NCI-H1092 (cell line): ENCODE data around the gene COL8A2.
A peak's percentile ranks its signal among the peaks of the same experiment; 100 is the strongest.

Experiments used
- DNase-seq: peaks from one replicate; lab custom pipeline; 2025; lab: John Stamatoyannopoulos, UW

The COL8A2 gene

GRCh38 chr1:36091141-36091540 is 33.9 kb downstream of the COL8A2 start:
- DNase-seq: no peak

DNA sequence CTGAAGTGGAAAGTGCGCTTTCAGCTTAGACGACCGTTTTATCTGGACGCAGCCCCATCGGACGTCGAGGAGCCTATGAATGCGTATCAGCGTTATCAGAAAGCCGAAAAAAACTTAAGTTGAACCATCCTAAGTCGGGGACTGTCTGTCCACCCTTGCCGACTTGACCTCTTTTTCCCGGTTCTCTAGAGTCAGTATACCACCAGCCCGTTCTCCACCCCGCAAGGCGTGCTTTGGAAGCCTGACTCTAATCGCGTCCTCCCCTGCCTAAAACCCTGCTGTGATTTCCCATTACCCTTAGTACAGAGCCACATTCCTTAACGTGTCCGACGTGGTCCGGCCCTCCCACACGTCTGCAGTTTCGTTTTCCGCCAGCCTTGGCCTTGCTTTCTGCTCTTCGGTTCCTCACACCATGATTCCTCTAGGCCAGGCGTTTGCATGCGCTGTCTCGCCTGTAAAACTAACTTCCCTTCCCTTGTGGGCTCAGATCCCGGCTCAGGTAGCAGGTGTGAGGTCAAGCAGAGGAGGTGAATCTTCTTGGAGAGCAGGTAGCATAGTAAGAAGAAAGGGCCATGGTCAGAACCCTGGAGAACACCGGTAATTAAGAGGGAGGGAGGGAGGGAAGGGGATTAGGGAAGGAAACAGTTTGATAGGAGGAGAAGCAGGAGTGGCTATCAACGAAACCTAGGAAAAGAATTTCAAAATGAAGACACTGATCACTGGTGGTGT is 35.5 kb downstream of the COL8A2 start:
- DNase-seq: no peak

DNA sequence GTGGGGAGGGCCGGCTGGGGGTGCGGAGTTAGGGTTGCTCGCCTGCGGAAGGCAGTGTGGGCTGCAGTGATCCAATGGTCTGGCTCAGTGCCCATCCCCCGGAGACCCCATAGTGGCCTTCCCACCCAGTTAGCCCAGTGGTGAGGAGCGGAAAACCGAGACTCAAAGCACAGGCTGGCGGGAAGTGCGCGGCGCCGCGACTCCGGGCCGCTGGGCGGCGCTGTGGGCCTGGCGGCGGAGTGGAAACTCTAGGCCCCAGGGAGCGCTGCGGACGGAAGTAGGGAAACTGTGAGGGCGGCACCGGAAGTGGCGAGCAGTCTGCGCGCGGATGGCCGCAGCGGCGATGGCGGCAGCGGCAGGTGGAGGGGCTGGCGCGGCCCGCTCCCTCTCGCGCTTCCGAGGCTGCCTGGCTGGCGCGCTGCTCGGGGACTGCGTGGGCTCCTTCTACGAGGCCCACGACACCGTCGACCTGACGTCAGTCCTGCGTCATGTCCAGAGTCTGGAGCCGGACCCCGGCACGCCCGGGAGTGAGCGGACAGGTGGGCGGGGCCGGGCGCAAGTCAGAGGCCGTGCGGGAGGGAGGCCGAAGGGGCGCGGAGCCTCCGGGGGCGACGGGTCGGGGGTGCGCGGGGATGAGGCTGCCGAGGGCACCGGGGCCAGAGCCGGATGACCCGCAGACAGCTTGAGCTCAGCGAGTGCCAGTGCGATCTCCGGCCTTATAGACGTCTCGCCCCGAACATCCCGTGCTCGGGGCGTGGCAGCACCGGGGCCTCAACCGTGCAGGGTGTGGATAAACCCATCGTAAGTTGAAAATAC is 36.2 kb downstream of the COL8A2 start, which contains the start of gene ADPRS:
Gene ADPRS (plus strand): TSS at position 316 of the 816 bp plus-strand sequence. CDS start 13 bp downstream, at position 329.
- DNase-seq: peak; percentile 91

DNA sequence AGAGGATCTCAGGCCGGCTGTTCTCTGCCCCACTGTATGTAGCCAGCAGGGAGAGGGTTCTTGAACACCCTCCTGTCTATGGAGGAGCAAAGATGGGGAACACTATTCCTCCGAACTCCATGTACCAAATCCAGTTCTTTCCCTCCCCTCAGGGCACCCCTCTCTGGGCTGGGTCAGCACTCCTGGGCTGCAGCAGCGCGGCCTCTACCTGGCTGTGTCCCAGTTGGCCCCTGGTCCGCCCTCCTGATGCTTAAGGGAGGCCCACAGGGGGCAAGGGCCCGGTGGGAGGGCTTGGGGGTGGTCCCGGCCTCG is 36.8 kb downstream of the COL8A2 start:
- DNase-seq: no peak

DNA sequence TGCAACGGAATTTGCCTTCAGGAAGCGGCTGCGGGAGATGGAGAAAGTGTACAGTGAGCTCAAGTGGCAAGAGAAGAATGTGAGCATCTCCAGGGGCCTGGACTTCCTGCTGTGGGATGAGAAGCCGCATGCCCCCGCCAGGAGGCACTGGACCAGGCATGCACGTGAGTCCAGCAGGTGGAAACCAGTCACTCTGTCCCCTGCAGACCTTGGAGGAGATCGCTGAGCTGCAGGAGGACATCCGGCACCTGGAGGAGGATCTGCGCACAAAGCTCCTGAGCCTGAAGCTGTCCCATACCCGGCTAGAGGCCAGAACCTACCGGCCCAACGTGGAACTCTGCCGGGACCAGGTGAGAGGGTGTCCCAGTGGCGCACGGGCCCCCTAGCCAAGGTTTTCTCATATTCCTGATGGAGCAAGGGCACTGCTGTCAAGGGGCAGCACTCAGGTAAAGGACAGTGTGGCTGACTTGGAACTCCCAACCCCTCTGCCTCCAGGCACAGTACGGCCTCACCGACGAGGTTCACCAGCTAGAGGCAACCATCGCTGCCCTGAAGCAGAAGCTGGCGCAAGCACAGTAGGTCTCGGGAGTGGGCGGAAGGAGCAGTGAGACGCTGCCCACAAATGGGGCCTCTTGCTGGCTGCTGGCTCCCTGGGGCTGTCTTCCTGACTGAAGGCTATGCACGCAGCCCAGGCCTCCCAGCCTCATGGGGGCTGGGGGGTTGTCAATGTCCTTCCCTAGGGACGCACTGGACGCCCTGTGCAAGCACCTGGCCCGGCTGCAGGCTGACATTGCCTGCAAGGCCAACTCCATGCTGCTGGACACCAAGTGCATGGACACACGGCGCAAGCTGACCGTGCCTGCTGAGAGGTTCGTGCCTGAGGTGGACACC is 37.5 kb downstream of the COL8A2 start:
- DNase-seq: no peak

DNA sequence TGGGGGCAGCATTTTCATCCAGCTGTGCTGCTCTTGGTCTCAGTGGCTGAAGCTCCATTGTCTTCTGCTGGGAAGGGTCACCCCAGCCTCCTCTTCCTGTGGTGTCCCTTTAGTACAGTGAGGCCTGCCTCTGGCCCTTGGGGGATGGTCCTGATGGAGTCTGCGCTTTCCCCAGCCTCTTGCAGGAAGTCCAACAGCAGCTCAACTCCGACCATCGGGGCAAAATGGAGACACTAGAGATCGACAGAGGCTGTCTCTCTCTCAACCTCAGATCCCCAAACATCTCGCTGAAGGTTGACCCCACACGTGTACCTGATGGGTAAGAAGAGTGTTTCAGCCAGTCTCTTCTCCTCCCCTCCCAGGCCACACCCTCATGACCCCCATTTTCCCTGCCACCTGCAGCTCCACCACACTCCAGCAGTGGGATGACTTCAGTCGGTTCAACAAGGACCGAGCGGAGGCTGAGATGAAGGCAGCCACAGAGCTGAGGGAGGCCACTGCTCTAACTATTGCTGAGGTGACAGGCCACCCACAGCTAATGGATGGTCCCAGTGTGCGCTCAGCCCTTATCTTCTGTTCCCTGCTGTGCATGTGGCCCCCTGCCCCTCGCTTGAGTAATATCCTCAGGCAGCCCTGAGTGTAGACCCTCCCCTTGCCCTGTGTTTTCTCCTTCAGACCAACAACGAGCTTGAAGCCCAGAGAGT is 38.3 kb downstream of the COL8A2 start:
- no peak for DNase-seq

DNA sequence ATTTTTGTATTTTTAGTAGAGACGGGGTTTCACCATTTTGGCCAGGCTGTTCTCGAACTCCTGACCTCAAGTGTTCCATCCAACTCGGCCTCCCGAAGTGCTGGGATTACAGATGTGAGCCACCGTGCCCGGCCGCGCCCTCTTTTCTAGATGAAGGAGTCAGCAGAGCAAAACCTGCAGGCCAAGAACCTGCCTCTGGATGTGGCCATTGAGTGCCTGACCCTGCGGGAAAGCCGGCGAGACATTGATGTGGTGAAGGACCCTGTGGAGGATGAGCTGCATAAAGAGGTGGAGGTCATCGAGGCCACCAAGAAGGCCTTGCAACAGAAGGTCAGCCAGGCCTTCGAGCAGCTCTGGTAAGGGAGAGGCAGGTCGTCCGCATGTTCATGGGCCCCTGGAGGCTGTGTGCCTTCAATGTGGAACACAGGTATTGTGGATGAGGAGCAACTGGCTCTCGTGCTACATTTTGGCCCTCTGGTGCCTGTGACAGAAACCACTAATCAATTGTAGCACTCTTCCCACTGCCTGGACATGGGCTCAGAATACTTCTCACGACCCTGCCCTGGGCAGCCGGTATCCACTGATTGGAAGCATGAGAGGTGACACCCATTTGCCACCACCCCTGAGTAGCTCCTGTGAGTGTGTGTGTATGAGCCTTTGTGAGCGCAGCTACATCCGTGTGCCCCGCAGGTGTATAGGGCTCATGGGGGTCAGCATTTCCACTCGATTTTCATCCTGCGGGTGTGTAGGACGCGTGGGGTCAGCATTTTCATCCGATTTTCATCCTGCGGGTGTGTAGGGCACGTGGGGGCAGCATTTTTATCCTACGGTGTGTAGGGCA is 39.1 kb downstream of the COL8A2 start:
- DNase-seq: no peak

- no peak for DNase-seq
Observed at GRCh38 chr1:36085126-36085525, 39.9 kb downstream of the COL8A2 start.

DNA sequence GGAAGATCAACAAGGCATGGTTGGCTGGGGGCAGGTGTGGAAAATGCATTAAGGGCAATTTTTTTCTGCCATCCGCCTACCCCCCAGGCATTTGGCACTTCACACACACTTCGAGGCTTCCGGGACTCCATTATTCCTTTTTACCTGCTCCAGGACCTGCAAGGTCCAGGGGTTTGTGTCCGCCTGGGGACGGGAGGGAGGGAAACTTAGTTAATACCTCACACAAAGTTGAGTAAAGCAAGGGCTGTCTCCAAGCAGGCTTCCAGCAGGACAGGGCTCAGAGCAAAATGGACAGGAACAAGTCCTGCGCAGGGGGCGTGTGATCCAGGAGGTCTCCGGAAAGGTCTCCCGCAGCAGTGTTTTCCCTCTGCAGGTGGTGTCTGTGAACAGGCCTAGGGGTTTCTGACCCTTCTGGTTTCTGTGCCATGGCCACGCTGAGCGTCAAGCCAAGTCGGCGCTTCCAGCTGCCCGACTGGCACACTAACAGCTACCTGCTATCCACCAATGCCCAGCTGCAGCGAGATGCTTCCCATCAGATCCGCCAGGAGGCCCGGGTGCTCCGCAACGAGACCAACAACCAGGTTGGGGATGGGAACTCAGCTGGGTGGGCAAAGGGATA is 40.4 kb downstream of the COL8A2 start:
- DNase-seq: peak; percentile 33

- peak; percentile 94 for DNase-seq
Observed at GRCh38 chr1:36083635-36084496, 41.2 kb downstream of the COL8A2 start, which contains the start of gene TEKT2. Gene TEKT2 (plus strand): TSS chr1:36084094. CDS start chr1:36084922, 828 bp downstream.

- no peak for DNase-seq
Observed at GRCh38 chr1:36083219-36083618, 41.8 kb downstream of the COL8A2 start.

- no peak for DNase-seq
Observed at GRCh38 chr1:36081926-36082485, 43.0 kb downstream of the COL8A2 start.

GRCh38 chr1:36080801-36081200 is 44.2 kb downstream of the COL8A2 start:
- DNase-seq: no peak

GRCh38 chr1:36080236-36080635 is 44.8 kb downstream of the COL8A2 start:
- no peak for DNase-seq

DNA sequence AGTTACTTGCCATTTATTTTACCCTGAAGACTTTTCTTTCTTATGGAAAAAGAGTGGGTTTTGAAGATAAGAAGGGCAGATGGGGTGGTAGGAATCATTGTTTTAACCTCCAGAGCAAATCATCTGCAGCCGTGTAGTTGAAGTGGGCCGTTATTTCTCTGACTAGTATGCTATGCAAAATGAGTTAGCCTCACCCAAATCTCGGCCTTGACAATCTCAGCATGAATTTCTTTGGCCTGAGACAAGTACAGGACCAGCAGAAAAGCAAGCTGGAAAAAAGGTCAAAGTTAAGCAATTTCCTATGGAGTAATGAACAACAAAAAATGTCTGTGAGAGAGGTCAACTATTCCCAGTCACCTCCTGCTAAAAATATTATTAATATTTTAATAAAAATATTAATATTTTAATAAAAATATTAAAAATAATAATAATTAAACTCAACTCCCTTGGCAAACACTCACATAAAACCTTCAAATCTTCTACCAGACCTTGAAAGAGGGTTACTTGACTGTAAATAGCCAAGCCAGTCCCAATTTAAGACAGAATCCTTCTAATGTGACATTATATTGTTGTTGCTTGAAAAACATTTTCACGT is 47.9 kb downstream of the COL8A2 start:
- no peak for DNase-seq

DNA sequence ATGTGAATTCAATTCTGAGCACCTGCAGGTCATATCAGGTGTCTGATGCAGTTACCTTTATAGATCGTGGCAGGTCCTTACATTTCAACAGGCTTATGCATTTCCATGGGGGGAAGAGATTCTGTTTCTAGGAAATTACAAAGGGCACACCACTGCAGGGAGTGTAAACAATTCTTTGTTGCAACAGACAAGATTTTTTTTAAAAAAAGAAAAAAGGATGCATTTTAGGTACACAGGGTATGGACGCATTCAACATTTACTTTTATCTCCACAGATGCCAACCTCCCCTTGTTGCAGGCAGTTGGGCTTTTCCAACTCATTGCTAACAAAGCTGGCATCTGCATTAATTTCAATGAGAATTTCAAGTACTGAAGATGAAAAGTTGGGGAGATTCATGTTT is 54.7 kb downstream of the COL8A2 start:
- no peak for DNase-seq

DNA sequence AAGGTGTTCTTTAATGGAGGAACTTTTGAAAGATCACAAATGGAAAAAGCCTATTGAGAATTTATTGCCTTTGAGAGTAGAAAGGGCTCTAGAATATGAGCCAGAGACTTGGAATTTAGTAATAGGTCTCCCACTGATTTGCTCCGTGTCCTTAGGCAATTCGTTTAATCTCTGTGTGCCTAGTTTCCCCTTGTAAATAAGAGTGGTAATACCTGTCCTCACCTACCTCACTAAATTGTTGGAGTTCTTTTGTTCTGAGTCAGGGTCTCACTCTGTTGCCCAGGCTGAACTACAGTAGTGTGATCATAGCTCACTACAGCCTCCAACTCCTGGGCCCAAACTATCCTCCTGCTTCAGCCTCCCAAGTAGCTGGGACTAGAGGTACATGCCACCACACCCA is 56.2 kb downstream of the COL8A2 start:
- no peak for DNase-seq

DNA sequence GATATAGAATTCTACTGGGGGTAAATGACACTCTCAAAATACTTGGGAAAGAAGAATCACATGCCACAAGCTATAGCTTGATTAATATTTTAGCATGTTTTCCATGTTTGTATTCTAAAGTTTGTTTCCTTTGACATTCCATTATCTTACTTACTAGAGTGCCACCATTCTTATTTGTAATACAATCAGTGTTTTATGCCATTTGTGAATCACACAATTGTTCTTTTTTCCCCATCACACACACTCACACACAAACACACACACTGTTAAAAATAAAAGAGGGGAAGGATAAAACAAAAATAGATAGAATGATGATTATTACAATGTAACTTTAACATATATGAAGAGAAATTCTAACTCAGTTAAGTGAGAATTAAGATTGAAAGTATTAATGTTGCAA is 57.2 kb downstream of the COL8A2 start:
- DNase-seq: no peak

- no peak for DNase-seq
Observed at GRCh38 chr1:36062315-36062714, 62.7 kb downstream of the COL8A2 start.
